Uterus (tissue), 2 donors: ENCODE data around the gene ZNRD2.

ENCODE experiments used
- POLR2A ChIP-seq, 2 donors: fragments of 450-650 bp; IDR thresholded peaks; one replicate each; pipeline ENCODE4 v1.6.1; 2016; ENCODE audit warnings: antibody characterized with exemption in 2 of 2, mild to moderate bottlenecking in 1 of 2, moderate library complexity in 1 of 2
- TF ChIP-seq, protein P1 (sequence below), 4 experiments: fragments of 200-600 bp in 2 of 4; fragments of 450-650 bp in 2 of 4; sonication (generic) in 2 of 4; IDR thresholded peaks; one replicate each; pipeline ENCODE4 v1.5.1; 2016 to 2019; ENCODE audit warnings: antibody characterized with exemption in 4 of 4, mild to moderate bottlenecking in 2 of 4, moderate library complexity in 1 of 4

DNA sequence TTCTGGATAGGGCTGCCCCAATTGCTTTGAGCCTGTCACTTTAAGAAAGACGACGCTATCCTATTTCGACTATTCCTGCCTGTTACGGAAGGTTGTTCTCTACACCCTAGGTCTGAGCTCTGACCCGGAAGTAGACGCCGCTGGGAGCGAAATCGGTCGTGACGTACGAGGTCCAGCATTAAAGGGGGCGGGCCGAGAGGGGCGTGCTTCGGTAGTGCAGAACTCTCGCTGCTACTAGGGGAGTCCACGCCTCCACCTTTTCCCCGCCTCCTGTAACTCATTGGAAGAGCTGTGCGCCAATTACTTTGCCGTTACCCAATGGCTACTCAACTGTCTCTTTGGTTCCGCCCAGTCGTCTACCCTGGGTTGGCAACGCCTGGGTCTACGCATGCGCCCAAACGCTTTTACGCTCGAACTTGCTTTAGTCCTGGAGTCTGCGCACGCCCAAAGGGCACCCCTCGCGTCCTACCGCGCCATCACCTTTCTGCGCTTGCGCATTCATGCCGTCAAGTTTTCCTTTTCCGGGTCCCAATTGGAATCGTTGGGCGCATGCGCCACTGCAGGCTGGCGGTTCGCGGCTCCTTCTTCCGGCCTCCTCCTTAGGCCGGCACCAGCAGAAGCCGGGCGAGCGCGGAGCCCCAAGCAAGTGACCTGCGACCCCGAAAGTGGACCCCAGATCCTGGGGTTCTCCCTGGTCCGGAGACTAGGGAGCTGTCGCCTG is 45.1 kb downstream of the ZNRD2 start, which contains the start of gene PCNX3:
- TF ChIP-seq, protein P1, sequence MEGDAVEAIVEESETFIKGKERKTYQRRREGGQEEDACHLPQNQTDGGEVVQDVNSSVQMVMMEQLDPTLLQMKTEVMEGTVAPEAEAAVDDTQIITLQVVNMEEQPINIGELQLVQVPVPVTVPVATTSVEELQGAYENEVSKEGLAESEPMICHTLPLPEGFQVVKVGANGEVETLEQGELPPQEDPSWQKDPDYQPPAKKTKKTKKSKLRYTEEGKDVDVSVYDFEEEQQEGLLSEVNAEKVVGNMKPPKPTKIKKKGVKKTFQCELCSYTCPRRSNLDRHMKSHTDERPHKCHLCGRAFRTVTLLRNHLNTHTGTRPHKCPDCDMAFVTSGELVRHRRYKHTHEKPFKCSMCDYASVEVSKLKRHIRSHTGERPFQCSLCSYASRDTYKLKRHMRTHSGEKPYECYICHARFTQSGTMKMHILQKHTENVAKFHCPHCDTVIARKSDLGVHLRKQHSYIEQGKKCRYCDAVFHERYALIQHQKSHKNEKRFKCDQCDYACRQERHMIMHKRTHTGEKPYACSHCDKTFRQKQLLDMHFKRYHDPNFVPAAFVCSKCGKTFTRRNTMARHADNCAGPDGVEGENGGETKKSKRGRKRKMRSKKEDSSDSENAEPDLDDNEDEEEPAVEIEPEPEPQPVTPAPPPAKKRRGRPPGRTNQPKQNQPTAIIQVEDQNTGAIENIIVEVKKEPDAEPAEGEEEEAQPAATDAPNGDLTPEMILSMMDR (IDR thresholded peaks at IDR 0.05), result peak in 1 of 4 experiments; percentile 58
- peak; percentile 48 to 62 for TF ChIP-seq POLR2A (IDR thresholded peaks at IDR 0.05)
